GM12878 (cell line): ENCODE measurements around the gene ITGA2. TPM values are rescaled to one million over a fixed set of nuclear protein-coding genes. Genes with fewer than 3 reads are reported as not detected.

Source experiments
- ATAC-seq: fragments of 200-7000 bp; cut with Tn5 transposase; 3 replicates; pipeline ENCODE4 v1.9.1; 2020; ENCODE audit warnings: mild to moderate bottlenecking, moderate library complexity
- BruUV-seq: library from RNA; stranded (reverse); fragments of 400-500 nt; replicated peaks from 2 replicates; lab custom pipeline; 2021; lab: Mats Ljungman, UMichigan
- CTCF ChIA-PET: fragments of 300-600 bp; sonication (Branson Sonifier 250); formaldehyde crosslinking; extraction: SDS; loops from one replicate; lab custom pipeline; 2021; ENCODE audit warnings: inconsistent platforms; lab: Yijun Ruan, JAX
- POLR2A ChIA-PET: fragments of 350-600 bp; formaldehyde crosslinking; extraction: SDS; loops from one replicate; lab custom pipeline; 2021; ENCODE audit warnings: inconsistent platforms; lab: Charles Lee
- RAD21 ChIA-PET: fragments of 300-600 bp; sonication (Branson Sonifier 250); formaldehyde crosslinking; loops from one replicate; lab custom pipeline; 2023; ENCODE audit warnings: antibody characterized with exemption; ENCODE audit not compliant: unreplicated experiment; lab: Charles Lee
- SMC1A ChIA-PET: fragments of 300-600 bp; sonication (Branson Sonifier 250); formaldehyde crosslinking; loops from one replicate; lab custom pipeline; 2023; ENCODE audit not compliant: unreplicated experiment, uncharacterized antibody; lab: Charles Lee
- DNase-seq: peaks from one replicate; pipeline ENCODE4 v3.0.0-alpha.2; 2011; ENCODE audit warnings: low read depth, low spot score
- FAIRE-seq: peaks from 3 replicates; lab custom pipeline; 2011; peaks lifted over from hg19 to GRCh38; lab: Jason Lieb, UNC
- H2AFZ ChIP-seq: 2 replicates; pipeline ENCODE4 v1.6.0; 2011; ENCODE audit warnings: low read depth, low read length, control low read depth; ENCODE audit not compliant: control insufficient read depth
- H3K27ac ChIP-seq: 2 replicates; pipeline ENCODE4 v1.5.1; 2011; ENCODE audit warnings: control low read depth; ENCODE audit not compliant: control insufficient read depth, insufficient read depth
- H3K27me3 ChIP-seq, 2 experiments: replicated peaks in 1 of 2; 2 replicates each; pipeline versions ENCODE4 v1.6.0 to v1.6.1; 2011; ENCODE audit warnings: low read length in 1 of 2; ENCODE audit not compliant: control insufficient read depth in 2 of 2, insufficient read depth in 2 of 2
- H3K36me3 ChIP-seq, 2 experiments: 2 replicates each; pipeline ENCODE4 v1.5.1; 2011; ENCODE audit warnings: low read length in 1 of 2; ENCODE audit not compliant: control insufficient read depth in 2 of 2, insufficient read depth in 2 of 2
- H3K4me1 ChIP-seq: 2 replicates; pipeline ENCODE4 v1.6.1; 2011; ENCODE audit warnings: mild to moderate bottlenecking, low read length, moderate library complexity, mixed read lengths; ENCODE audit not compliant: control insufficient read depth, insufficient read depth
- H3K4me2 ChIP-seq: 2 replicates; pipeline ENCODE4 v1.6.0; 2011; ENCODE audit warnings: control low read depth; ENCODE audit not compliant: control insufficient read depth, insufficient read depth
- H3K4me3 ChIP-seq: fragments of 200-600 bp; sonication (generic); 2 replicates; pipeline ENCODE4 v1.5.1; 2016
- H3K79me2 ChIP-seq: 2 replicates; pipeline ENCODE4 v1.6.0; 2011; ENCODE audit warnings: low read length; ENCODE audit not compliant: control insufficient read depth, insufficient read depth
- H3K9ac ChIP-seq: 2 replicates; pipeline ENCODE4 v1.8.0; 2011; ENCODE audit warnings: low read length, control low read depth, mixed read lengths; ENCODE audit not compliant: control insufficient read depth, insufficient read depth
- H3K9me3 ChIP-seq: replicated peaks from 3 replicates; pipeline ENCODE4 v1.5.1; 2011; ENCODE audit warnings: mild to moderate bottlenecking, low read length; ENCODE audit not compliant: control insufficient read depth, insufficient read depth
- H4K20me1 ChIP-seq: 2 replicates; pipeline ENCODE4 v1.6.0; 2011; ENCODE audit not compliant: control insufficient read depth, insufficient read depth
- CREB1 ChIP-seq: IDR thresholded peaks from 2 replicates; pipeline ENCODE4 v1.6.1; 2012; ENCODE audit warnings: low read depth, mild to moderate bottlenecking, inconsistent platforms
- DPF2 ChIP-seq: fragments of 450-650 bp; IDR thresholded peaks from 2 replicates; pipeline ENCODE4 v1.6.1; 2017; ENCODE audit warnings: mild to moderate bottlenecking
- POLR2AphosphoS5 ChIP-seq: IDR thresholded peaks from 2 replicates; pipeline ENCODE4 v1.6.1; 2011; ENCODE audit warnings: mild to moderate bottlenecking, low read length, inconsistent platforms
- POU2F2 ChIP-seq: IDR thresholded peaks from 3 replicates; pipeline ENCODE4 v1.6.1; 2011; ENCODE audit warnings: low read depth, mild to moderate bottlenecking, low read length, borderline replicate concordance
- RAD51 ChIP-seq: fragments of 450-650 bp; IDR thresholded peaks from 2 replicates; pipeline ENCODE4 v1.6.1; 2016; ENCODE audit warnings: moderate library complexity, mild to moderate bottlenecking, inconsistent platforms
- RB1 ChIP-seq: fragments of 450-650 bp; formaldehyde crosslinking; IDR thresholded peaks from 2 replicates; pipeline ENCODE4 v1.6.1; 2017; ENCODE audit warnings: mild to moderate bottlenecking, borderline replicate concordance
- RUNX3 ChIP-seq: IDR thresholded peaks from 2 replicates; pipeline ENCODE4 v1.6.1; 2012; ENCODE audit warnings: low read length, inconsistent platforms
- SRF ChIP-seq, 2 experiments: IDR thresholded peaks; 2 replicates each; pipeline ENCODE4 v1.6.1; 2011; ENCODE audit warnings: low read depth in 2 of 2, low read length in 2 of 2, mild to moderate bottlenecking in 1 of 2, moderate library complexity in 1 of 2
- STAT3 ChIP-seq: IDR thresholded peaks from 2 replicates; pipeline ENCODE4 v1.6.1; 2011; ENCODE audit warnings: low read depth, low read length, improper control_type of control experiment
- ZNF207 ChIP-seq: fragments of 450-650 bp; IDR thresholded peaks from 2 replicates; pipeline ENCODE4 v1.6.1; 2014; ENCODE audit warnings: antibody characterized with exemption, mild to moderate bottlenecking, borderline replicate concordance
- ZNF274 ChIP-seq: IDR thresholded peaks from one replicate; pipeline ENCODE4 v1.8.0; 2011; ENCODE audit not compliant: insufficient read length, insufficient read depth
- ZZZ3 ChIP-seq: IDR thresholded peaks from 2 replicates; pipeline ENCODE4 v1.6.1; 2011; ENCODE audit warnings: low read depth; ENCODE audit not compliant: control insufficient read depth, insufficient read length
- WGBS: methylation state at CpG from one replicate; pipeline ENCODE4 v1.1.6; 2016; ENCODE audit warnings: low lambda C conversion rate; ENCODE audit not compliant: insufficient replicate concordance, insufficient coverage; ENCODE audit errors: missing lambda C conversion rate; 5-methylcytosine and 5-hydroxymethylcytosine counted together
- in situ Hi-C: fragments of 300-500 bp; cut with MboI; formaldehyde crosslinking; loops from 9 replicates; pipeline ENCODE4 v1.14.3; 2018; ENCODE audit warnings: mixed read lengths
- intact Hi-C: fragments of 100-400 bp; cut with micrococcal nuclease; formaldehyde crosslinking; loops from one replicate; pipeline ENCODE4 v1.14.2; 2022; ENCODE audit not compliant: unreplicated experiment
- polyA plus RNA-seq, 11 experiments: library from polyadenylated mRNA; depleted of rRNA in 4 of 11; unstranded in 6 of 11; stranded (reverse) in 5 of 11; fragments of >200 nt; fragmentation: Nextera tagmentation in 4 of 11; fragmentation: Illumina TruSeq in 1 of 11; extraction: Ambion mirVana in 4 of 11; extraction: Trizol in 1 of 11; gene quantifications; 1 replicate in 1 of 11; 2 replicates in 10 of 11; pipeline versions ENCODE4 v1.2.1 to v1.2.3, GENCODE V29; 2011 to 2016; ENCODE audit warnings: inconsistent platforms in 2 of 11, missing spikeins in 2 of 11, low read depth in 1 of 11
- total RNA-seq, 4 experiments: library from RNA; depleted of rRNA in 3 of 4; stranded (reverse); fragments of >200 nt in 3 of 4; fragmentation: Illumina TruSeq in 1 of 4; extraction: Trizol in 1 of 4; gene quantifications; 2 replicates each; pipeline versions ENCODE4 v1.2.1 to v1.2.3, GENCODE V29; 2013 to 2021
- TF ChIP-seq, protein P1 (sequence below): fragments of 450-650 bp; IDR thresholded peaks from 2 replicates; pipeline ENCODE4 v1.6.1; 2016; ENCODE audit warnings: mild to moderate bottlenecking, moderate library complexity, borderline replicate concordance
- TF ChIP-seq, protein P2 (sequence below): fragments of 150-350 bp; IDR thresholded peaks from 2 replicates; pipeline ENCODE4 v1.6.1; 2014; ENCODE audit warnings: mild to moderate bottlenecking, low read depth, low read length

The ITGA2 gene
- total and polyA plus RNA-seq, 10 of the 15 experiments (the other 5 are each of a cell fraction or from before 2014, with no cell fraction given), result under 0.01 to 0.13 (median 0.03) TPM; not detected in 6

DNA sequence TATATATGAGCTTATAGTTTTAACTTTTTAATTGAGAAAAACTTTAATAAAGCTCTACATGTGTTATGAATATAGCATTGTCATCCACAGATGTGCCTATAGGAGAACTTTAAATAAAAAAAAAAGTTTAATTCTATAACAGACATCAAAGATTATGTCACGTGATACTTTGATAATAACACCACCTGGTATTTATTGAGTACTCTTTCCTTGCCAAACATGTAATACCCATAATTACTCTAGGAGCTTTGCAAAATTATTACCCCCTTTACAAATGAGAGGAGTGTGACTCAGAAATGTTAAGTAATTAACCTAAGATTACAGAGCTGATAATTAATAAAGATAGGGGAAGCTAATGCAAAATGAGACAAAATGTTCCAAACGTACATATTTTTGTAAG, 43.0 kb downstream of the ITGA2 start:
- Histone ChIP-seq H3K4me3 (no peak overlapping the region), H3K9ac (no peak overlapping the region), H4K20me1 (no peaks in the 10 kb centered on the region), H2AFZ (no peak overlapping the region), H3K79me2 (no peaks in the 10 kb centered on the region), H3K27ac (no peak overlapping the region), H3K4me2 (no peak overlapping the region), H3K36me3 (no peaks in the 10 kb centered on the region), H3K27me3 (no peaks in the 10 kb centered on the region; a peak in 1 of 4 replicates), H3K4me1 (no peaks in the 10 kb centered on the region), H3K9me3 (no peaks in the 10 kb centered on the region)
- DNase-seq (no peak), FAIRE-seq (no peak), ATAC-seq (no peak)
- POLR2A ChIA-PET, result no interaction called here
- intact Hi-C loops (no loop called here), in situ Hi-C loops (no loop called here)
- TF ChIP-seq RAD51 (peak; percentile 73), POLR2AphosphoS5 (no peak)
- WGBS, result 29% methylated on average over 2 of the region's 2 CpGs
- RAD21 ChIA-PET, result interaction anchor here (1.0 kb wide), 1 partner anchor 83 kb away, joined by 4 read pairs; no protein-coding TSS in a partner anchor
- BruUV-seq, result no TSS peak
- CTCF ChIA-PET, result interaction anchor here (0.8 to 1.6 kb wide), 3 partner anchors 34 to 84 kb away, joined by 4 to 6 read pairs (median 4); no protein-coding TSS in a partner anchor
- SMC1A ChIA-PET, result no interaction called here

DNA sequence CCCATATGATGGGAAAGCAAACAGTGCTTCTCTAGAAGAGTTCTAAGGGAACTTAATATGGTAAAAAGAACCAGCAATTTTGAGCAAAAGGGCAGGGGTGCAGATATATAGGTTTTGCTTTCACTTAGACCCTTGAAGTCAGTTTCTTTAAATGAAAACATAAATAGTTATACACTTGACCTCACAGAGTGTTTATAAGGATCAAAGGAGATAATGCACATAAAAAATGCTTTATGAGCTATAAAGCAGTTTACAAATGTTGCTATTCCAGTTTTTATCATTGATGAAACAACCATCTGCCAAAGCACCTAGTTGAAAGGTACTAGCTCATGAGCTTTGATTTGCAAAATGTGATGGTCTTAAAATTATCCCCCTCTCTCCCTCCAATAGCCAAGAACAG, 45.7 kb downstream of the ITGA2 start:
- FAIRE-seq, result no peak
- H4K20me1 ChIP-seq, result no peaks in the 10 kb centered on the region
- BruUV-seq, result no TSS peak
- H3K27ac ChIP-seq, result no peak overlapping the region
- H3K9me3 ChIP-seq, result no peaks in the 10 kb centered on the region
- RAD21 ChIA-PET, result interaction anchor here (1.9 kb wide), 1 partner anchor 86 kb away, joined by 14 read pairs; no protein-coding TSS in a partner anchor
- intact Hi-C loops (no loop called here), in situ Hi-C loops (no loop called here)
- no peaks in the 10 kb centered on the region for H3K4me1 ChIP-seq
- no peaks in the 10 kb centered on the region for H3K79me2 ChIP-seq
- CTCF ChIA-PET, result interaction anchor here (1.4 to 3.2 kb wide), 6 partner anchors 11 to 98 kb away, joined by 3 to 27 read pairs (median 6); no protein-coding TSS in a partner anchor
- DNase-seq, result no peak
- no peaks in the 10 kb centered on the region for H3K36me3 ChIP-seq
- H3K9ac ChIP-seq, result no peak overlapping the region
- ATAC-seq, result no peak
- no peak overlapping the region for H3K4me3 ChIP-seq
- POLR2A ChIA-PET, result no interaction called here
- no peak overlapping the region for H2AFZ ChIP-seq
- H3K4me2 ChIP-seq, result no peak overlapping the region
- SMC1A ChIA-PET, result interaction anchor here (0.6 to 2.7 kb wide), 4 partner anchors 59 to 425 kb away, joined by 3 to 23 read pairs (median 5); no protein-coding TSS in a partner anchor
- no peaks in the 10 kb centered on the region for H3K27me3 ChIP-seq
- TF ChIP-seq, protein P1, sequence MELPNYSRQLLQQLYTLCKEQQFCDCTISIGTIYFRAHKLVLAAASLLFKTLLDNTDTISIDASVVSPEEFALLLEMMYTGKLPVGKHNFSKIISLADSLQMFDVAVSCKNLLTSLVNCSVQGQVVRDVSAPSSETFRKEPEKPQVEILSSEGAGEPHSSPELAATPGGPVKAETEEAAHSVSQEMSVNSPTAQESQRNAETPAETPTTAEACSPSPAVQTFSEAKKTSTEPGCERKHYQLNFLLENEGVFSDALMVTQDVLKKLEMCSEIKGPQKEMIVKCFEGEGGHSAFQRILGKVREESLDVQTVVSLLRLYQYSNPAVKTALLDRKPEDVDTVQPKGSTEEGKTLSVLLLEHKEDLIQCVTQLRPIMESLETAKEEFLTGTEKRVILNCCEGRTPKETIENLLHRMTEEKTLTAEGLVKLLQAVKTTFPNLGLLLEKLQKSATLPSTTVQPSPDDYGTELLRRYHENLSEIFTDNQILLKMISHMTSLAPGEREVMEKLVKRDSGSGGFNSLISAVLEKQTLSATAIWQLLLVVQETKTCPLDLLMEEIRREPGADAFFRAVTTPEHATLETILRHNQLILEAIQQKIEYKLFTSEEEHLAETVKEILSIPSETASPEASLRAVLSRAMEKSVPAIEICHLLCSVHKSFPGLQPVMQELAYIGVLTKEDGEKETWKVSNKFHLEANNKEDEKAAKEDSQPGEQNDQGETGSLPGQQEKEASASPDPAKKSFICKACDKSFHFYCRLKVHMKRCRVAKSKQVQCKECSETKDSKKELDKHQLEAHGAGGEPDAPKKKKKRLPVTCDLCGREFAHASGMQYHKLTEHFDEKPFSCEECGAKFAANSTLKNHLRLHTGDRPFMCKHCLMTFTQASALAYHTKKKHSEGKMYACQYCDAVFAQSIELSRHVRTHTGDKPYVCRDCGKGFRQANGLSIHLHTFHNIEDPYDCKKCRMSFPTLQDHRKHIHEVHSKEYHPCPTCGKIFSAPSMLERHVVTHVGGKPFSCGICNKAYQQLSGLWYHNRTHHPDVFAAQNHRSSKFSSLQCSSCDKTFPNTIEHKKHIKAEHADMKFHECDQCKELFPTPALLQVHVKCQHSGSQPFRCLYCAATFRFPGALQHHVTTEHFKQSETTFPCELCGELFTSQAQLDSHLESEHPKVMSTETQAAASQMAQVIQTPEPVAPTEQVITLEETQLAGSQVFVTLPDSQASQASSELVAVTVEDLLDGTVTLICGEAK, result no peak
- TF ChIP-seq STAT3 (no peak), ZNF207 (no peak), ZNF274 (no peak), RAD51 (no peak), ZZZ3 (no peak), POU2F2 (no peak), SRF (IDR thresholded peaks at IDR 0.05; ENCODE audit: low read depth in 2 of 2, low read length in 2 of 2) (no peak), CREB1 (no peak), RUNX3 (no peak), RB1 (no peak), DPF2 (no peak)
- TF ChIP-seq, protein P2, sequence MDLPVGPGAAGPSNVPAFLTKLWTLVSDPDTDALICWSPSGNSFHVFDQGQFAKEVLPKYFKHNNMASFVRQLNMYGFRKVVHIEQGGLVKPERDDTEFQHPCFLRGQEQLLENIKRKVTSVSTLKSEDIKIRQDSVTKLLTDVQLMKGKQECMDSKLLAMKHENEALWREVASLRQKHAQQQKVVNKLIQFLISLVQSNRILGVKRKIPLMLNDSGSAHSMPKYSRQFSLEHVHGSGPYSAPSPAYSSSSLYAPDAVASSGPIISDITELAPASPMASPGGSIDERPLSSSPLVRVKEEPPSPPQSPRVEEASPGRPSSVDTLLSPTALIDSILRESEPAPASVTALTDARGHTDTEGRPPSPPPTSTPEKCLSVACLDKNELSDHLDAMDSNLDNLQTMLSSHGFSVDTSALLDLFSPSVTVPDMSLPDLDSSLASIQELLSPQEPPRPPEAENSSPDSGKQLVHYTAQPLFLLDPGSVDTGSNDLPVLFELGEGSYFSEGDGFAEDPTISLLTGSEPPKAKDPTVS, result no peak
